Loucy (cell line): ENCODE results near the gene C4BPB.

Experiments used
- H2AFZ ChIP-seq: fragments of 200-600 bp; sonication (generic); 2 replicates; pipeline ENCODE4 v1.6.0; 2016; ENCODE audit warnings: antibody characterized with exemption, mild to moderate bottlenecking, low read length, moderate library complexity
- H3F3A ChIP-seq: fragments of 200-600 bp; 2 replicates; pipeline ENCODE4 v1.6.0; 2016; ENCODE audit warnings: antibody characterized with exemption, low read depth, mild to moderate bottlenecking
- H3K27me3 ChIP-seq: fragments of 200-600 bp; sonication (generic); 2 replicates; pipeline ENCODE4 v1.6.1; 2014; ENCODE audit warnings: low read length, mild to moderate bottlenecking; ENCODE audit not compliant: insufficient read depth, poor library complexity, severe bottlenecking
- H3K36me3 ChIP-seq: fragments of 200-600 bp; sonication (generic); 2 replicates; pipeline ENCODE4 v1.6.1; 2016; ENCODE audit warnings: low read length; ENCODE audit not compliant: insufficient read depth
- H3K4me1 ChIP-seq: fragments of 200-600 bp; sonication (generic); 2 replicates; pipeline ENCODE4 v1.5.1; 2014; ENCODE audit warnings: low read length, mild to moderate bottlenecking; ENCODE audit not compliant: insufficient read depth, poor library complexity, severe bottlenecking
- H3K4me2 ChIP-seq: fragments of 200-600 bp; sonication (generic); 2 replicates; pipeline ENCODE4 v1.6.0; 2014; ENCODE audit warnings: antibody characterized with exemption, low read length, low read depth, mild to moderate bottlenecking; ENCODE audit not compliant: poor library complexity, severe bottlenecking
- H3K4me3 ChIP-seq: fragments of 200-600 bp; sonication (generic); 2 replicates; pipeline ENCODE4 v1.5.1; 2014; ENCODE audit warnings: low read length, mild to moderate bottlenecking, mixed read lengths; ENCODE audit not compliant: poor library complexity, severe bottlenecking
- H3K79me2 ChIP-seq: fragments of 200-600 bp; sonication (generic); 2 replicates; pipeline ENCODE4 v1.6.1; 2014; ENCODE audit warnings: low read length; ENCODE audit not compliant: insufficient read depth
- H3K9ac ChIP-seq: fragments of 200-600 bp; sonication (generic); 2 replicates; pipeline ENCODE4 v1.6.0; 2014; ENCODE audit warnings: mild to moderate bottlenecking, low read depth, low read length, moderate library complexity; ENCODE audit not compliant: poor library complexity, severe bottlenecking
- H3K9me2 ChIP-seq: fragments of 200-600 bp; sonication (generic); replicated peaks from 2 replicates; pipeline ENCODE4 v1.6.1; 2016; ENCODE audit warnings: low read depth, low read length, mixed read lengths
- H3K9me3 ChIP-seq: fragments of 200-600 bp; sonication (generic); 2 replicates; pipeline ENCODE4 v1.6.1; 2014; ENCODE audit warnings: mild to moderate bottlenecking, antibody characterized with exemption, low read length, low read depth; ENCODE audit not compliant: insufficient read depth
- H4K20me1 ChIP-seq: fragments of 200-600 bp; sonication (generic); 2 replicates; pipeline ENCODE4 v1.6.0; 2014; ENCODE audit warnings: antibody characterized with exemption, low read length, mild to moderate bottlenecking; ENCODE audit not compliant: insufficient read depth, poor library complexity, severe bottlenecking
- EZH2phosphoT487 ChIP-seq: fragments of 200-600 bp; IDR thresholded peaks from 2 replicates; pipeline ENCODE4 v1.6.1; 2018; ENCODE audit warnings: antibody characterized with exemption, mild to moderate bottlenecking, moderate library complexity, borderline replicate concordance
- TF ChIP-seq, protein P1 (sequence below): fragments of 200-600 bp; sonication (generic); conservative IDR thresholded peaks from 2 replicates; pipeline ENCODE4 v1.5.1; 2014; ENCODE audit warnings: mild to moderate bottlenecking, antibody characterized with exemption, low read length

Gene C4BPB

DNA sequence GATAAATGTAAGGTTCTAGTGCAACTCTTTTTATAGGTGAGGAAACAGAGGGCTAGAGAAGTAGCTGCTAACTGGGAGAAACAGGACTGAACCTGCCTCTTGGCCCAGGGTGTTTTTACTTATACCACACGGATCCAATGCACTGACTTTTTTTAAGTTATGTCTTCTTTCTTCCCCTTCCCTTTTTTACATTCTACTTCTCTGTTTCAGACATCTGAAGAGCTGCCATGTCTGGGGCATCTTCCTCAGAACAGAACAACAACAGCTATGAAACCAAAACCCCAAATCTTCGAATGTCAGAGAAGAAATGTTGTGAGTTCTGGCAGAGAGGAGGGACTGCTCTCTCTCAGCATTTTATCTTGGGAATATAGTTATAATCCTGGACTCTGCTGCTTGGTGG, 34.2 kb upstream of the C4BPB start:
- TF ChIP-seq, protein P1, sequence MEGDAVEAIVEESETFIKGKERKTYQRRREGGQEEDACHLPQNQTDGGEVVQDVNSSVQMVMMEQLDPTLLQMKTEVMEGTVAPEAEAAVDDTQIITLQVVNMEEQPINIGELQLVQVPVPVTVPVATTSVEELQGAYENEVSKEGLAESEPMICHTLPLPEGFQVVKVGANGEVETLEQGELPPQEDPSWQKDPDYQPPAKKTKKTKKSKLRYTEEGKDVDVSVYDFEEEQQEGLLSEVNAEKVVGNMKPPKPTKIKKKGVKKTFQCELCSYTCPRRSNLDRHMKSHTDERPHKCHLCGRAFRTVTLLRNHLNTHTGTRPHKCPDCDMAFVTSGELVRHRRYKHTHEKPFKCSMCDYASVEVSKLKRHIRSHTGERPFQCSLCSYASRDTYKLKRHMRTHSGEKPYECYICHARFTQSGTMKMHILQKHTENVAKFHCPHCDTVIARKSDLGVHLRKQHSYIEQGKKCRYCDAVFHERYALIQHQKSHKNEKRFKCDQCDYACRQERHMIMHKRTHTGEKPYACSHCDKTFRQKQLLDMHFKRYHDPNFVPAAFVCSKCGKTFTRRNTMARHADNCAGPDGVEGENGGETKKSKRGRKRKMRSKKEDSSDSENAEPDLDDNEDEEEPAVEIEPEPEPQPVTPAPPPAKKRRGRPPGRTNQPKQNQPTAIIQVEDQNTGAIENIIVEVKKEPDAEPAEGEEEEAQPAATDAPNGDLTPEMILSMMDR: no peak
- TF ChIP-seq EZH2phosphoT487: no peak
- H3K9ac ChIP-seq: no peak overlapping the region
- H3K4me1 ChIP-seq: peaks cover 4% of the 10 kb centered on the region
- no peak overlapping the region for H3K4me3 ChIP-seq
- H4K20me1 ChIP-seq: peaks cover 2% of the 10 kb centered on the region
- H3K36me3 ChIP-seq: no peaks in the 10 kb centered on the region
- H3K9me2 ChIP-seq: no peaks in the 10 kb centered on the region
- peaks cover 10% of the 10 kb centered on the region for H3K79me2 ChIP-seq
- no peaks in the 10 kb centered on the region for H3K9me3 ChIP-seq
- no peaks in the 10 kb centered on the region for H3K27me3 ChIP-seq
- H3K4me2 ChIP-seq: no peak overlapping the region
- no peak overlapping the region for H2AFZ ChIP-seq
- H3F3A ChIP-seq: no peaks in the 10 kb centered on the region

DNA sequence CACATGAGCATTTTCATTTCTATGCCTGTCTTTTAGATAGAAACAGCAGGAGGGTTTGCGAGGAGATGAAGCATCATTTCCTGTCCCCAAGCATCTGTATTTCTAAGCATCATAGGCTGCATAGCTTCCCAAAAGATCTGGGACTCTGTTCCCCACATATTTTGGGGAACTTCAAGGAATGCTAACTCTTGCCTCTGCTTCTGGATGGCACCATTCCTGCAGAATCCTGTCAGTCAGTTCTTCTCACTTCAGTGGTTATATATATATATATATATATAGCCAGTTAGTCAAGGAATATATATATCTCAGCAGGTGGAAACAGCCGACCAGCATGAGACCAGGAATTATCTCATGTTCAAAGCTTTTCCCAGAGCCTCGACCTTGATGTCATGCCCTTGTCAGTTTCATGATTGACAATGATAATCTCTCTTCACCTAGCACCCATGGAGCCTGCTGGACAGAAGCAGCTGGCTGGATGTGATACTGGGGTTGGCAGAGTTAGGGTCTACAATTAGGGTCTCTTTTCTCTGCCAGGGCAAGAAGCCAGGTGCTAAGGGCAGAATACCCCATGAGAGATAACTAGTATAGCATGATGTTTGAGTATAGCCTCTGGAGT, 33.2 kb upstream of the C4BPB start:
- H3K4me2 ChIP-seq: no peak overlapping the region
- H3K27me3 ChIP-seq: no peaks in the 10 kb centered on the region
- no peak overlapping the region for H3K4me3 ChIP-seq
- no peak overlapping the region for H2AFZ ChIP-seq
- H3K4me1 ChIP-seq: peaks cover 4% of the 10 kb centered on the region
- no peaks in the 10 kb centered on the region for H3K9me2 ChIP-seq
- no peak overlapping the region for H3K9ac ChIP-seq
- H3K9me3 ChIP-seq: no peaks in the 10 kb centered on the region
- peaks cover 2% of the 10 kb centered on the region; the same call in 1 of the 2 replicates for H3K79me2 ChIP-seq
- no peak for TF ChIP-seq EZH2phosphoT487
- TF ChIP-seq, protein P1: no peak
- no peaks in the 10 kb centered on the region for H3F3A ChIP-seq
- H4K20me1 ChIP-seq: no peaks in the 10 kb centered on the region
- H3K36me3 ChIP-seq: no peaks in the 10 kb centered on the region

DNA sequence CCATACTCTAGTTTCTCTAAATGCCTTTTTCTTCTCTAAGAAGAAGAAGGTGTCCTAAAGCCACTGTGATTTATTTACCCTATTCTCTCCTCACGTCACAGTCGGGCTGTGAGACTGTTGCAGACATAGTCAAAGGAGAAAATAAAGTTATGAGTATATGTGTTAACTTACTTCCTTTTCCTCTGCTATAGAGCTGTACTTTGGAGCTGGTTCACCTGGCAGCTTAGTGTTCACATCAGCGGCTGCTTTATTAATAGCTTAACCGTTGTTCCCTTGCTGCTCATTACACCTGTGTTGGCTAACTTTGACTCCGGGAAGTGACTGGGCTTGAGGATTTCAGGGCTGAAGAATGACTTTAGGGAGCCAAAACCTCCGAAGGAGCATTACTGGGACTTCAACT, 32.0 kb upstream of the C4BPB start:
- Histone ChIP-seq H3K9ac (no peak overlapping the region), H3K79me2 (no peaks in the 10 kb centered on the region), H3K27me3 (no peaks in the 10 kb centered on the region), H3K36me3 (no peaks in the 10 kb centered on the region), H2AFZ (no peak overlapping the region), H4K20me1 (no peaks in the 10 kb centered on the region), H3K9me2 (no peaks in the 10 kb centered on the region), H3K4me3 (no peak overlapping the region), H3K4me1 (no peaks in the 10 kb centered on the region), H3K9me3 (no peaks in the 10 kb centered on the region), H3F3A (no peaks in the 10 kb centered on the region), H3K4me2 (no peak overlapping the region)
- no peak for TF ChIP-seq EZH2phosphoT487
- TF ChIP-seq, protein P1: no peak
